ENCODE measurements around the gene LRFN2. TPM values are rescaled to one million over a fixed set of nuclear protein-coding genes. Genes with fewer than 3 reads are reported as not detected.

The LRFN2 gene
- total RNA-seq, 4 donors from 2014 or later, result 0.83 TPM; not detected in 3

DNA sequence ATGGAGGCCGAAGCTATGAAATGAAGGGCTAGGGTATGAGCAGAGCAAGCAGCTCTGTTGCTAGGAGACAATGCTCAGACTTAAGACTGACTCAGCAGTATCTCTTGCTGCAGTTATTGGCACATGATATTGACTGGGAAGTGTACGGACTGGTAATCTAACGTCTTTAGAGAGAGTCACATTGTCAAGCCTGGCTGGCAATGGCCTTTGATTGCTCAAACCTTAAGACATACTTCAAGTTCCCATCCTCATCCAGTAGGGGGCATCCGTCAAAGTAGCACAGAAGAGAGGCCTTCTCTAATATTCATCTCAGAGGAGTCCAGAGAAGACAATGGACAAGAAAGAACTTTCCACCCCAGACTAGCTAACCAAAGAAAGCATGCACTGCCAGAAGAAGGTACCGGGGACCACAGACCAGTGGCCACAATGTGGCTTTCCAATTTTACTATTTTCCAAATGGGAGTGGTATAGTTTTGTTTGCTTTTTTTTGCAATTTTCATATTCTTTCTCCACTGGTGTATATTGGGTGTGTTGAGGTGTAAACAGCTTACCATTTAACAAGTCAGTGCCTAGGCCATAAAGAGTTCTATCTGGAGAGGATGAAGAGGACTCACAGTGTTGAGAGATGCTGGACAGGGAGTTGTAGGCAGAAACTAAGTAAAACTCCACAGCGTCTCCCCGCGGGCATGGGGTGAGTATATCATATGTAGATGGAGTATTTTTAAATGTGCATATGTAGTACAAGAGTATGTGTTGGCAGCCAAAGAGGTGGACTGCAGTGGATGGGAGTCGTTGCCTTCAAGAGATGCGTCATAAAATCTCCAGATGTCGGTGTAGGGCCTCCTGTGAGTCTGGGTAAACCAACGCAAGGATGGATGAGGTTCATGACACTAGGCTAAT lies 36.7 kb downstream of the LRFN2 start:
- Histone ChIP-seq H3K27ac (no peak overlapping the region), H3K4me1 (no peaks in the 10 kb centered on the region), H3K4me3 (no peak overlapping the region), H3K9me3 (no peaks in the 10 kb centered on the region), H3K27me3 (no peaks in the 10 kb centered on the region), H3K36me3 (no peaks in the 10 kb centered on the region)
- no peak for TF ChIP-seq POLR2A (IDR thresholded peaks at IDR 0.05)
- TF ChIP-seq, protein P1, sequence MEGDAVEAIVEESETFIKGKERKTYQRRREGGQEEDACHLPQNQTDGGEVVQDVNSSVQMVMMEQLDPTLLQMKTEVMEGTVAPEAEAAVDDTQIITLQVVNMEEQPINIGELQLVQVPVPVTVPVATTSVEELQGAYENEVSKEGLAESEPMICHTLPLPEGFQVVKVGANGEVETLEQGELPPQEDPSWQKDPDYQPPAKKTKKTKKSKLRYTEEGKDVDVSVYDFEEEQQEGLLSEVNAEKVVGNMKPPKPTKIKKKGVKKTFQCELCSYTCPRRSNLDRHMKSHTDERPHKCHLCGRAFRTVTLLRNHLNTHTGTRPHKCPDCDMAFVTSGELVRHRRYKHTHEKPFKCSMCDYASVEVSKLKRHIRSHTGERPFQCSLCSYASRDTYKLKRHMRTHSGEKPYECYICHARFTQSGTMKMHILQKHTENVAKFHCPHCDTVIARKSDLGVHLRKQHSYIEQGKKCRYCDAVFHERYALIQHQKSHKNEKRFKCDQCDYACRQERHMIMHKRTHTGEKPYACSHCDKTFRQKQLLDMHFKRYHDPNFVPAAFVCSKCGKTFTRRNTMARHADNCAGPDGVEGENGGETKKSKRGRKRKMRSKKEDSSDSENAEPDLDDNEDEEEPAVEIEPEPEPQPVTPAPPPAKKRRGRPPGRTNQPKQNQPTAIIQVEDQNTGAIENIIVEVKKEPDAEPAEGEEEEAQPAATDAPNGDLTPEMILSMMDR (IDR thresholded peaks at IDR 0.05), result peak in 4 of 6 experiments; percentile 31 to 63 (median 58)
- DNase-seq, result peak in 2 of 3 donors; percentile 25 to 55

DNA sequence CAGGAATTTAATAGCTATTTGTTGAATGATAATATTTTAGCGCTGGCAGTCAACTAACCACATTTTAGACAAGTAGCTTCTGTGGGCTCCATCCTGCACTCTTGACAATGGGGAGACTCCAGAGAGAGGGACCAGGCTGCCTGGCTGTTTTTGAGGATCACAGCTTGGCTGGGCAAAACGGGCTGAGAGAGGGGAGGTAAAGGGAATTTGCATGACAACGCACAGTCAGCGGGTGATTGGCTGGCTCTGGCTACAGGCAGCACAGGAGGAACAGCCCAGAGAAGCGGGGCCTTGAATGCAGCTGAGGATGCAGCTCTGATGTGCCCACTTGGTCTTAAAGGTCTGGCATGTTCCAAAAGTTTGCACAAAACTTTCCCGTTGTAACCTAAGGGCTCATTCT lies 41.2 kb downstream of the LRFN2 start:
- Histone ChIP-seq H3K4me1 (no peaks in the 10 kb centered on the region), H3K27me3 (no peaks in the 10 kb centered on the region), H3K36me3 (no peaks in the 10 kb centered on the region), H3K9me3 (no peaks in the 10 kb centered on the region), H3K4me3 (no peak overlapping the region), H3K27ac (no peak overlapping the region)
- TF ChIP-seq, protein P1 (IDR thresholded peaks at IDR 0.05), result no peak
- no peak for TF ChIP-seq POLR2A (IDR thresholded peaks at IDR 0.05)
- DNase-seq, result peak in 1 of 3 donors; percentile 15

DNA sequence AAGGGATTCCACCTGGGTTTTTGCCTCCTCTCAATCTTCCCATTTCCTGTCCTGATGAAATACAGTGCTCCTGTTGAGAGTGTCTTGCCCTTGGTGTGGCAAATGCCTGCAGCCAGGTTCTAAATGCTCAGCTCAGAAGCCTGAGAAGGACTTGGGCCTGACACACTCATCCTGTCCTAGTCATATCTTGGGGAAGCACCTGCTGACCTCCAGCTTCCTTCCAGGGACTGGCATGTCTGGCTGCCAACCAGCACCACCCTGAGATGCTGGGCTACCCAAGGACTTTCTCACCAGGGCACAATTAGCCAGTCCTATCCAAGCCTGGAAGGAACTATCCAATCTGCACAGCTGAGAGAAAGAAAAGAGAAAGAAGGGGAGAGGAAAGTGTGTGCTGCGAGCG lies 43.4 kb downstream of the LRFN2 start:
- H3K27ac ChIP-seq, result no peak overlapping the region
- no peaks in the 10 kb centered on the region for H3K36me3 ChIP-seq
- H3K4me1 ChIP-seq, result no peaks in the 10 kb centered on the region
- TF ChIP-seq, protein P1 (IDR thresholded peaks at IDR 0.05), result no peak
- TF ChIP-seq POLR2A (IDR thresholded peaks at IDR 0.05), result no peak
- no peak for DNase-seq
- H3K27me3 ChIP-seq, result no peaks in the 10 kb centered on the region
- H3K4me3 ChIP-seq, result no peak overlapping the region
- H3K9me3 ChIP-seq, result no peaks in the 10 kb centered on the region

DNA sequence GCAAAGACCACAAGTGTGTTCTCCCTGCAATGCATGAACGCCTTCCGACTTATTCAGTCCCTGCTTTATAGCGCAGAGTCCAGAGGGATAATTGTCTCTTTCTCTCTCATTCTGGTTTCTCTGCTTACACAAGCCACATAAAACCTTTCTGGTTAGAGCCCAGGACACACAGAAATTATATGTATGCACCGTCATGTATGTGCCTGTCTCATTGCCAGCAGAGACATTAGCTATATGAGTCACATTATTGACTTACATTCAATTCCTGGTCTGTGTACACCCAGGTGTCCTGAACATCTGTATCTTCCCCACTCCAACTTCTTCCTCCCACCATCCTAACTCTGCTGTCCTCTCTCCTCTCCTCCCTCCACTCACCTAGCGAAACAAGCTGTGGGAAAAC lies 44.0 kb downstream of the LRFN2 start:
- no peaks in the 10 kb centered on the region for H3K9me3 ChIP-seq
- TF ChIP-seq, protein P1 (IDR thresholded peaks at IDR 0.05), result no peak
- TF ChIP-seq POLR2A (IDR thresholded peaks at IDR 0.05), result no peak
- H3K4me3 ChIP-seq, result no peak overlapping the region
- H3K27me3 ChIP-seq, result no peaks in the 10 kb centered on the region
- H3K4me1 ChIP-seq, result no peaks in the 10 kb centered on the region
- DNase-seq, result no peak
- H3K36me3 ChIP-seq, result no peaks in the 10 kb centered on the region
- no peak overlapping the region for H3K27ac ChIP-seq

DNA sequence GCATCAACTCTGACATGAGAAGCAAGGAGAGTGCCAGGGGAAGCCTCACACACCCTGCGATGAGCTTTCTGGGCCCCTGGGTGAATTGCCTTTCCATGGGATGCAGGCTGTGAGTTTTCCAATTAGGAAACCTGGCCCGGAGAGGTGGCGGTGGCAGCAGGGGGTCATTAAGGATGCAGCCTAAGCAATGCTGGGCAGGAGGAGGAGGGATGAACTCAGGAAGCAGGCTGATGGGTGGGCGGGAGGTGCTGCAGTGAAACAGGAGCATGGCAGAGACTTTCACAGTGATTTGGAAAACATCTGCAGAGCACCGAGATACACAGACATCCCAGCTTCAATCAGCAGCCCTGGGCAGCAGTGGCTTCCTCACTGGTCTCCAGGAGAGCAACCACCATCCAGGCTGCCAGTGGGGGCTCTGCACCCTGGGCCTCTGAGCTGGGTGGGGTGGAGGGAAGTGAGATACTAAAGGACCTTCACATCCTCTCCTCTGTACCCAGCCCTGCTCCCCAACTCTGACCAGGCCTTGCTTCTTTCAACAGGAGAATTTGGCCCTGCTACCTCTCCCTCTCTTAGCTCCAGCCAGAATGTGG lies 44.9 kb downstream of the LRFN2 start:
- Histone ChIP-seq H3K27ac (no peak overlapping the region), H3K9me3 (no peaks in the 10 kb centered on the region), H3K4me1 (no peaks in the 10 kb centered on the region), H3K27me3 (no peaks in the 10 kb centered on the region), H3K4me3 (no peak overlapping the region), H3K36me3 (no peaks in the 10 kb centered on the region)
- DNase-seq, result no peak
- no peak for TF ChIP-seq POLR2A (IDR thresholded peaks at IDR 0.05)
- TF ChIP-seq, protein P1 (IDR thresholded peaks at IDR 0.05), result no peak
